OCI-LY1 (cell line): Measurements from ENCODE around the gene TTC14.

Experiments
- EZH2 ChIP-seq: fragments of 200-600 bp; sonication (generic), shearing (Covaris generic); IDR thresholded peaks from 2 replicates; pipeline ENCODE4 v1.8.0; 2017; ENCODE audit warnings: borderline replicate concordance, mixed run types, mild to moderate bottlenecking, antibody characterized with exemption, low read length, moderate library complexity, mixed read lengths
- TF ChIP-seq, protein P1 (sequence below): fragments of 200-600 bp; sonication (generic), shearing (Covaris generic); IDR thresholded peaks from 2 replicates; pipeline ENCODE4 v1.5.1; 2017; ENCODE audit warnings: mild to moderate bottlenecking, antibody characterized with exemption, low read length, moderate library complexity, mixed read lengths

DNA sequence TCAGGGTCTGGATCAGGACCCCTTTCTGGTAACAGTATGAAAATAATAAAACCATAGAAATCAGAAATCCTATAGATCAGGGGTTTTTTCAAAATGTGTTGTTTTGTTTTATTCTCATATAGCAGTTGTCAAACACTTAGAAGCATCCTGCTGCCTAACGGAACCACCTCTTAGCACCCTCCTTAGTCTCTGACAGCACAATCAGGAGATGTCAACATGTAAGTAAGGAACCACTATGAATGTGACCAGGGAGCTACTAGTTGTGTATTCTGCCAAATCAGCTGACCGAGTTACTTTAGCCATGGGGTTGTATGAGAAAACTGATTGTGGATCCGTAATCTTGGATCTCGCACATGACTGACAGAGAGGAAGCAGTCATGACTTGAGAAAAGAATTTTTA is 55.1 kb downstream of the TTC14 start:
- TF ChIP-seq, protein P1, sequence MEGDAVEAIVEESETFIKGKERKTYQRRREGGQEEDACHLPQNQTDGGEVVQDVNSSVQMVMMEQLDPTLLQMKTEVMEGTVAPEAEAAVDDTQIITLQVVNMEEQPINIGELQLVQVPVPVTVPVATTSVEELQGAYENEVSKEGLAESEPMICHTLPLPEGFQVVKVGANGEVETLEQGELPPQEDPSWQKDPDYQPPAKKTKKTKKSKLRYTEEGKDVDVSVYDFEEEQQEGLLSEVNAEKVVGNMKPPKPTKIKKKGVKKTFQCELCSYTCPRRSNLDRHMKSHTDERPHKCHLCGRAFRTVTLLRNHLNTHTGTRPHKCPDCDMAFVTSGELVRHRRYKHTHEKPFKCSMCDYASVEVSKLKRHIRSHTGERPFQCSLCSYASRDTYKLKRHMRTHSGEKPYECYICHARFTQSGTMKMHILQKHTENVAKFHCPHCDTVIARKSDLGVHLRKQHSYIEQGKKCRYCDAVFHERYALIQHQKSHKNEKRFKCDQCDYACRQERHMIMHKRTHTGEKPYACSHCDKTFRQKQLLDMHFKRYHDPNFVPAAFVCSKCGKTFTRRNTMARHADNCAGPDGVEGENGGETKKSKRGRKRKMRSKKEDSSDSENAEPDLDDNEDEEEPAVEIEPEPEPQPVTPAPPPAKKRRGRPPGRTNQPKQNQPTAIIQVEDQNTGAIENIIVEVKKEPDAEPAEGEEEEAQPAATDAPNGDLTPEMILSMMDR = no peak
- no peak for TF ChIP-seq EZH2
